ENCODE data around the gene USP1.

- no peak for TF ChIP-seq EP300 (IDR thresholded peaks at IDR 0.05)
- TF ChIP-seq REST (IDR thresholded peaks at IDR 0.05): no peak
- TF ChIP-seq CTCF (IDR thresholded peaks at IDR 0.05): no peak
- TF ChIP-seq ZC3H11A (IDR thresholded peaks at IDR 0.05): no peak
- no peak for TF ChIP-seq POLR2A (IDR thresholded peaks at IDR 0.05; ENCODE audit: low read length)
- TF ChIP-seq PBX3 (IDR thresholded peaks at IDR 0.05): no peak
- no peak for TF ChIP-seq E2F6 (IDR thresholded peaks at IDR 0.05; ENCODE audit: borderline replicate concordance, low read depth)
- no peak for TF ChIP-seq ESRRA (IDR thresholded peaks at IDR 0.05; ENCODE audit: borderline replicate concordance, low read length)
- TF ChIP-seq HMGXB4 (CRISPR knock-in tag; IDR thresholded peaks at IDR 0.05; ENCODE audit: borderline replicate concordance): no peak
Measured at GRCh38 chr1:62390071-62390470, 46.8 kb upstream of the USP1 start.

Data from A549 (cell line).